ENCODE data around the gene SRRM5.
"Not testable (repeated sequence)": the region's sequence is repeated elsewhere in the genome, so short reads cannot be mapped to it uniquely, and the experiment has no call there.

The SRRM5 gene

DNA sequence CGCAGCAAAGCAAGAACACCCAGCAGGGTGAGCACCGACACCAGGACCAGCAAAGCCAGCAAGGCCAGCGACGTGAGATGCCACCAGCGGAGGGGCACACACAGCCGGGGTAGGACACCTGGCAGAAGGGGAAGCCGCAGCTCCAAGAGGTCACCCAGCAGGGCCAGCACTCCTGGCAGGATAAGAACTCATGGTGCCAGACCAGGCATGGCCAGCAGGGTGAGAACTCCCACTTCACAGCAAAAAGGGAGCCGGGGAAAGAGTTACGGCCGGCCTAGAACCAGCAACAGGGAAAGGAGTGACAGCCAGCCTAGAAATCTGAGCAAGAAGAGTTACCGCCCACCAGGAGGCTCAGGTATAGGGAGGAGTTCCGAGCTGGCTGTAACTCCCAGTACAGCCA, 486 bp downstream of the SRRM5 start:
- in situ Hi-C loops (cut with MboI; ENCODE audit: low sequenced_read_pairs): no loop called here

DNA sequence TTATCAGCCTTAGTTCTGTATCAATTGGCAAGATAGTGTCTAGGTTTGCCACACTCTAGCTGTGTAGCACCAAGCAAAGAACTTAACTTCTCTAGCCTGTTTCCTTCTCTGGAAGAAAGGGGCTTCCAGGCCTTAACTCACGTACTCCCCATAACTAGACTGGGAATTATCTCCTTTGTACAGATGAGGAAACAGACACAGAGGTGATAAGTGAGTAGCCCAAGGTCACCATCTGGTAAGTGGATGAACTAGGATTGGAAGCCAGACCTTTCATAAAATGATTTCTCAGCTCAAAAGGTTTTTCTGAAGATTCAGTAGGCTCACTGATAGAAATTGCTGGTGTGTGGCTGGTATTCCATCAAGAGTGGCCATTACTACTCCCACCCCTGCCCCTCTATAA, 4.4 kb downstream of the SRRM5 start:
- in situ Hi-C loops (cut with MboI; ENCODE audit: low sequenced_read_pairs): no loop called here

DNA sequence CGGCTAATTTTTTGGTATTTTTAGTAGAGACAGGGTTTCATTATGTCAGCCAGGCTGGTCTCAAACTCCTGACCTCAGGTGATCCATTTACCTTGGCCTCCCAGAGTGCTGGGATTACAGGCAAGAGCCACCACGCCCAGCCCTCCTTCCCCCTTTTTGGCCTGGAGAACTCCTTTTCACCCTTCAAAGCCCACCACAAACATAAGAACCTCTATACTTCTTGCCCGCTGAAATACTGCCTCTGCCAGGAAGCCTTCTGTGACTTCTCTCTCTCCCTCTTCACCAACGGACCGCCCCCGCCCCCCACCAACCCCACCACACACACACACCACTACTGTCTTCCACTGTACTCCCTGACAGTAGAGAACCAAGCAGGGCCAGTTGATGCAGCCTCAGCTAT, 5.1 kb downstream of the SRRM5 start:
- in situ Hi-C loops (cut with MboI; ENCODE audit: low sequenced_read_pairs): no loop called here

DNA sequence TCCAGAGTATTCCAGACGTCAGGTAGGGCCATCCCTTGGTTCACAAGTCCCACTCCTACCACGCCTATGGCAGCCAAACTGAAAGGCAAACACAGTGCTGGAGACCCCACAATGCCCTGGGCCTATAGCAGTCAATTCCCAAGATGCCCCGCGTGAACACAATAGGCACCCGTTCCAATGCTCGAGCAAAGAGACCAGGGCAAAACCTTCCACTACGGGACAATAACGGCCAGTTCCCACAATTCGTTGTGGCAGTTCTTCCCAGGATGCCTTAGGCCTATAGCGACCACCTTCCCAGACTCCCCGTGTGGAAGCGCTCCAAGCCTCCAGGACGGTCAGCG, 7.0 kb downstream of the SRRM5 start:
- in situ Hi-C loops (cut with MboI; ENCODE audit: low sequenced_read_pairs): no loop called here

DNA sequence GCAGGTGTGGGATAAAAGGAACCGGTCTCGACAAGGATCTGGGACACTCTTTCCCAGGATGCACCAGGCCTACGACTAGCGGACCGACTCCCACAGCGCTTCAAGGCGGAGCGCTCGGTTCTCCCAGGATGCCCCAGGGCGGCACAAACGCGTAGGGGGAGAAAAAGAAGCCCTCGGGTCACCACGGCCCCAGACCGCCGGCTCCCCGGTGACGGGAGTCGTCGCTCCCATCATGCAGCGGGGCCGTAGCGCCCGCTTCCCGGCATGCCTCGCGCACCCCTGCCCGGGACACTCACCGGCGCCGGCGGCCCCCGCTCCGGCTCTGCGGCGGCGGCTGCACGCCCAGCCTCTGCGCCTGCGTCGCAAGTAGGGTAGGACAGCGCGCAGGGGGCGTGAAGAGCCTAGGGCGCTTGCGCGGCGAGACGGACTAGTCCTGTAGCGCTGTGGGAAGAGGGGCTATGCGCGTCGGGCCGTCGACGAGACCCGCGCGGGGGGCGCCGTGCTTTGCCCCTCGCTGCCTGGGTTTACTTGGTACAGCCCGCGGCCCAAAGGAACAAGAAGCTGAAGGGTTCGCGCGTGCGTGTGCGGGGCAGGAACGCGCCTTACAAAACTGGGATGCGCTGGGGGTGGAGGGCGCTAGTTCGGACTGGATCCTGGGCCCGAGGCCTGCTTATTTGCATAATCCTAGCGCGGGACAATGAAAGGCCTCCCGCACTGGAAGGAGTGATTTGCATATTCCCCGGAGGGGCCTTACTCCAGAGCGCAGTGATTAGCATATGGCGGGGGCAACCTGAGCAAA, 7.6 kb downstream of the SRRM5 start, which contains the start of gene ZNF428:
Gene ZNF428 (minus strand): TSS at position 368 of the 799 bp plus-strand sequence. CDS start 5,325 bp downstream, outside the sequence.
- in situ Hi-C loops (cut with MboI; ENCODE audit: low sequenced_read_pairs): no loop called here

DNA sequence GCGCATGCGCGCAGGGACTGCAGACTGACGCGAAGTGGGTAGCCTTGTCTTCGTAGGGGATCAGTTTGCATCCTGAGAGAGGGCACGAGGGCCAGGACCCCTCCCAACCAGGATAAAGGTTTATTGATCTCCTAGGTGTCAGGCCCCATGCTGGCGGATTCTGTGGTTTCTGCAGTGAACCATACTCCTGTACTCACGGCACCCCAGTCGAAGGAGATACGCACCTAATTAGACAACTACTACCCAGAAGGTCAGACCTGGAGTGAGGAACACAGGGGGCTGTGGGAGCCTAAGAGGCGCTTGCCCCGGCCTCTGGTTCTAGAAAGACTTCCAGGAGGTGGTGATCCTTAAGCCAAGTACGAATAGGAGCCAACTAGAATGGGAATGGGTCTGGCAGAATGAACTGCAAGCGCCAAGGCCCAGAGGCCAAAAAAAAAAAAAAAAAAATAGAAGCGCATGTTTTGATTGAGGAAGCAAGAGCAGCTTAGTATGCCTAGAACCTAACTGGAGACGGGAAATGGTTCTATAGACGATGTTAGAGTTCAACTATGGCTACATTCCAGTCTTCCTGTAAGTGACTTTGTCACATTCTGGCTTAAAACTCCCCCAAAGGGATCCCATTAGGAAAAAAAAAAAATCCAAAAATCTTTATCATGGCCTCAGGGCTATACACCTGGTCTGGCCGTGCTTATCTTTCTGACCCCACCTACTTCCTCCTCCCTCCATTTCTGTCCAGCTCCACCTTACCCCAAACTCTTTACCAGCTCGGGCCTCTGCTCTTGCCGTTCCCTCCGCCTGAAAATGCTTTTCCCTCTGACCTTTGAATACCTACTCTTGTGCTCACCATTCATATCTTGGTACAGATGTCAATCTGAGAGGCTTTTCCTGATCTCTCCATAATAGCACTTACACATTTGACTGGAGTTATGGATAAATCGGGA, 8.4 kb downstream of the SRRM5 start:
- in situ Hi-C loops (cut with MboI; ENCODE audit: low sequenced_read_pairs): no loop called here

DNA sequence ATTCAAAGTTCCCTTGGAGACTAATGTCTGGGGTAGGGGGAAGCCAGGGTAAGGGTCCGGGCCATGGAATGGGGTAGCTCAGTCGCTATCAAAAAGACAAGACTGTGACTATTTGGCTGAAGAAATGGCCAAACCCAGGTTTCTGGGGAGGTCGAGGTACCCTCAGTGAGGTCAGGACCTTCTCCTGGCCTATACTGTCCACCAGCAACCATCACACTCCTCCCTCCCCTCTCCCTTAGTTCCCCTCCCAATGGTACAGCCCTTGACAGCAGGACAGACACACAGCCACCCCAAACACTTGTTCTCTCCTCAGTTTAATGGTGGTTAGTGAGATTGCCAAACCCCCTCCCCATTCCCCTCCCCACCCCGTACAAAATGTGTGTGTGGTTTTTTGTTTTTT, 10.2 kb downstream of the SRRM5 start:
- in situ Hi-C loops (cut with MboI; ENCODE audit: low sequenced_read_pairs): no loop called here

DNA sequence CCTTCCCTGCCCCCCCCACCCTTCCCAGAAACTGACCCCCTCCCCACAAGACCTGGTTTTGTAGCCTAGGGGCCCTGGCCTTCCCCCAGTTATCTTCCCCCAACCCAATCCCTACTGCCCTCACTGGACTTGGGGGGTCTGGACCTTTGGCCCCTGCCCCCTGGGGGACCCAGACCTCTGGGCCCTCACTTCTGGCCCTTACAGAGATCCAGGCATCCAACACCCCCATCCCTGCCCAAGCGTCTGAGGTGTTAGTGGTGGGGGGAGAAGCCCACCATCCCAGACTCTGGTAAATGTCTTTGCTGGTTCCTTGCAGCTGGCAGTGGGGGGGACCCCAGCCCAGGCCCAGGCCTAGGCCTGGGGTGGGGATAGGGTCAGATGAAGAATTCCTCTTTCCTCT, 11.1 kb downstream of the SRRM5 start:
- in situ Hi-C loops (cut with MboI; ENCODE audit: low sequenced_read_pairs): no loop called here

DNA sequence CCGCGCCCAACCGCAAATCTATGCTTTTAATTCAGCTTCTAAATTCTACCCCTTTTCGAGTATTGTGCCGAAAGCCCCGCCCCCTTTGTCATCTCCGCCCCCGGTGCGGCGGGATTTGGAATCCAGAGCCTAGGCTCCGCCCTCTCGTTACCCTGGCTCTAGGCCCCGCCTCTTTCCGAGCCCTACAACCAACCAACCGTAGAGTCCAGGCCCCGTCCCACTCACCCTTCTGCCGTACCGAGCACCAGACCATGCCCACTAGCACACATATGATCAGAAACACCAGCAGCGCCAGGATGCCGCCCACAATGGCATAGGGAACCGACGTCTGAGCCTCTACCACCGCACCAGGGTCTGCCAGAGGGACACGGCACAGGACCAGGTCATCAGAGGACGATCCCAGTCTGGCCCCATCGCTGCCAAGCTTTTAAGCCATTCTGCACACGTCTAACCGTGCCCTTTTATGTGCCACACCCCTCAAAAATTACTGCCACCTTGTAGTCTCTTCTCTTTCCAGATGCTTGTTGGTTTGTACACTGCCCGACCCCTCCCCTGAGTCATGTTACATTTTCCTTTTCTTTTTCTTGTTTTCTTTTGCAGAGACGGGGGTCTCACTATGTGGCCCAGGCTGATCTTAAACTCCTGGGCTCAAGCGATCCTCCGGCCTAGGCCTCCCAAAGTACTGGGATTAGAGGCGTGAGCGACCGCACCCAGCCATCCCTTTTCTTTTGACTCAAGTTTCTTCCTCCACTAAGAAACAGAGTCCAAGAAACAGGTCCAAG, 12.2 kb downstream of the SRRM5 start:
- in situ Hi-C loops (cut with MboI; ENCODE audit: low sequenced_read_pairs): no loop called here

DNA sequence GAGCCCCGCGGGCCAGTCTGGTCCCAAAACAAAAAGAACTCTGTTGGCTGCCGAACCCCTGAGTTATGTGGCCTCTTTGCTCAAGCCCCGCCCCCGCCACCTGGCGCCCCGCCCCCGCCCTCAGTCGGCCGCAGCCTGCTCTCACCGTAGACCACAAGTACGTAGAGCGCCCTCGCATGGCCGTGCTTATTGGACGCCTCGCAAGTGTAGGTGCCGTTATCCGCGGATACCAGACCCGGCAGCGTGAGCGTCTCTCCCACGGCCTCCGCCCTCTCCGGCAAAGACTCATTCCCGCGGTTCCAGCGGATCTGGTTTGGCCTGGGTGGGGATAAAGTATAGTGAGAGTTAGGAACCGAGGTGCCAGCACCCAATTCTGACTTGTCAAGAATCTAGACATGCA, 13.0 kb downstream of the SRRM5 start:
- in situ Hi-C loops (cut with MboI; ENCODE audit: low sequenced_read_pairs): no loop called here

DNA sequence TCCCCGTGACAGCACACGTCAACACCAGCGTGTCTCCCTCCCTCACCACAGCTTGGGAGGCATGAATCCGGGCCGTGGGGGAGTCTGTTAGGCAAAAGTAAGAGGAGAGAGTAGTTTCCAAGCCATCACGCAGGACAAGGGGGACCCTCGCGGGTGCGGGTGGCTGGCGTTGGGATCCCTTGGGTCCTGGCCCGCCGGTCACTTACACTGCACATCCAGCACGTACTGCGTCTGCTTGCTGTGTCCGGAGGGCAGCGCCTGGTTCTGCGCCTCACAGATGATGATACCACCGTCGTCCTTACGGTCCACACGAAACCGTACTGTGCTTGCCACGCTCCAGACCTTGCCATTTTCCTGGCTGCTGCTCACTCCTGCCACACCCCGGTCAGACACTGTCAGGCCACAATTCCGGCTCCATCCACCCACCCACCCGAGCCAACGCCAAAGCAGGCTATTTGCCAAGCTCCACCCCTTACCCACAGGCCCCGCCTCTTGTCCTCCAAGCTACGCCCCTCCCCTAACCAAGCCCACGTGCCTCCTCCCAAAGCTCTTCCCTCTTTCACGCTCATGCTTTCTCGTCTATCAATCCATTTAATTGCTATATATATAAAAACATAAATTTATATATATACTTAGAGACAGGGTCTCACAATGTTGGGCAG, 14.2 kb downstream of the SRRM5 start:
- in situ Hi-C loops (cut with MboI; ENCODE audit: low sequenced_read_pairs): no loop called here

DNA sequence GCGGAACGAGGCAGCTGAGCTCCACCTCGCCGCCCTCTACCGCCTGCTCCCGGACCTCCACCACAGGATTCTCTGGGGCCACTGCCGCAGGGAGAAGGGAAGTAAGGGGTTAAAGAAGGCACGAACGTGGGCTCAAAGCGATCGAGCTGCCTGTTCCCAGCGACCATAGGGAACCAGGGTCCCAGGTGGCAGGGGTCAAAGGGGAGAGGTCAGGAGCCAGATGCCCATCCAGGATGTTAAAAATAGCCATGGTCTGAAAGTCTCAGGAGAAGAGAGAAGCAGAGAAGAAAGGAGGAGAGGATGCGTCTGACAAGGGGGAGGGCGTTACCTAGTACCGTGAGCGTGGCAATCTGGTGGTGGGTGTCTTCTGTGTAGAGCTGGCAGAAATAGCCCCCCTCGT, 14.9 kb downstream of the SRRM5 start:
- in situ Hi-C loops (cut with MboI; ENCODE audit: low sequenced_read_pairs): no loop called here

DNA sequence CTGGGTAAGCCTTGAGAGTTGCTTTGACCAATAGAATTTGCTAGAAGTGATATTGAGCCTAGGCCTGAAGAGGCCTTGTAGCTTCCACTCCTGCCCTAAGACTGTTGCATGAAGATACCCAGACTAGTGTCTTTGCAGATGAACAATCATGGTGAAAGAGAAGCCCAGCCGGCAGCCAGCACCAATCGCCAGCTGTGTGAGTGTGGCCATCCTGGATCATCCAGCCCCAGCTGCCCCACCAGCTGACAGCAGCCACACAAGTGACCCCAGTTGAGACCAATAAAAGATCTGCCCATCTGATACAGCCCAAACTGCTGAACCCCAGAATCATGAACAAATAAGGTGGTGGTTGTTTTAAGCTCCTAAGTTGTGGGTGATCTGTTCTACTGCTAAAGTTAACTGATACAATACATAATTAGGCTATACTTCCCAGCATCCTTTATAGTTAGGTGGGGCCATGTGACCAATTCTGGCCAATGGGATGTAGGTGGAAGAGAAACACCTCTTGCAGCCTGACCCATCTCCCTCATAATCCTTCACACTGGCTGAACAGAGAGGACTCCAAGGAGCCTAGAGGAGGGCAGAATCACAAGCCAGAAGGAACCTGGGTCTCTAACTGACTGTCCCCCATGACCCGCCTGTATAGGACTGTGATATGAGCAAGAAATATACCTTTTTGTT, 16.9 kb downstream of the SRRM5 start:
- in situ Hi-C loops (cut with MboI; ENCODE audit: low sequenced_read_pairs): no loop called here

DNA sequence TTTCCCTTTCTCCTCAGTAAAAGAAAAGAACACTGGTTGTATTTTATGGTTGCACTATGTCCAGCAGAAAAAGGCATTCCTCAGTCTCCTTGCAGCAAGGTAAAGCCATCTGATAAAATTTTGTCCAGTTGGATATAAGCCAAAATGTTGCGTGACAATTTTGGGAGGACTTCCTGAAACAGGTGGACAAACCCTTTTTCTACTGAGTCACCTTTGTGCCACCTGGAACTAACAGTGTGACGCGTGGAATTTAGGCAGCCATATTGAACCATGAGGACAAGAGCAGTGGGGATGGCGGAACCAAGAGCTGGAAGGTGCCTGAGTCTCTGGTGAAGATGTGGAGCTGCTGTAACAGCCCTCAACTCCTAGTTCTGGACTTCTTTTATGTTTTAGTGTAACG, 19.6 kb downstream of the SRRM5 start:
- in situ Hi-C loops (cut with MboI; ENCODE audit: low sequenced_read_pairs): no loop called here

DNA sequence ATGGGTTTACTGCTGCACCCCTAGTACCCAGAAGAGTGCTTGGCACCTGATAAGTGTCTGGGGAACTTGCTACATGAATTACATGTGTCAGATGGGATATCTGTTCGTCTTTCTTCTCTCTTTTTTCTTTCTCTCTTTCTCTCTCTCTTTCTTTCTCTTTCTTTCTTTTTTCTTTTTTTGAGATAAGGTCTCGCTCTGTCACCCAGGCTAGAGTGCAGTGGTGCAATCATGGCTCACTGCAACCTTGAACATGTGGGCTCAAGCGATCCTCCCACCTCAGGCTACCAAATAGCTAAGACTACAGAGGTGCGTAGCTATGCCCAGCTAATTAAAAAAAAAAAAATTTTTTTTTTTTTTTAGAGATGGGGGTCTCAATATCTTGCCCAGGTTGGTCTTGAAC, 21.6 kb downstream of the SRRM5 start:
- in situ Hi-C loops (cut with MboI; ENCODE audit: low sequenced_read_pairs): no loop called here

DNA sequence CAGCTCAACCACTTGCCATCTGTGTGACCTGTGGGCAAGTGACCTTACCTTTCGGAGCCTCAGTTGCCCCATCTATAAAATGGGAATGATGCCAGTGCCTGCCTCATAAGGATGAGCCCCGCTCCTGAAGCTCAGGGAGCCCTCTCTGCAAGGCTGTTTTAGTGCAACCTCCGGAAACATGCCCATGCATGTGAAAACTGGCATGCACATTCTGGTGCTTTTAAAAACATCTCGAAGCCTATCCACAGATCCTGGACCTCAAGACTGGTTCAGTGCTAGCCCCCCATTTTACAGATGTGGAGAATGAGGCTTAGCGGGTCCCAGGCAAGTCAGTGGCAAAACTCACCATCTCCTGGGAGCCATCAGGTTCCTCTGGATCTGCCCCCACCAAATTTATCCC, 22.2 kb downstream of the SRRM5 start:
- in situ Hi-C loops (cut with MboI; ENCODE audit: low sequenced_read_pairs): no loop called here

DNA sequence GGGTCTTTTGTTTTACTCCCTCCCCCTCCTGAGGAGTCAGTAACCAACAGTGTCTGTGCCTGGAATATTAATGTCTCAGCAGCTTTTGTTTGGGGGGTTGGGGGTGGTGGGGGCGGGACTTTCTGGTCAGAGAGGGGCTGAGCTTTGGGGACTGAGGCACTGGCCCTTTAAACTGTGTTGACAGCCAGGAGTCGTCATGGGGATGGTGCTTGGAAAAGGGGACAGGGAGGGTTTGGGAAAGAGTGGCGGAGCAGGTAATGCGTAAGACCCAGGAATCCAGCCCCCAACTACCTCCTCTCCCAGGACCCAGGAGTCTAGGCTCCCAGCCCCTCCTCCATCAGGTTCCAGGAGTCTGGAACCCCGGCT, 22.6 kb downstream of the SRRM5 start:
- in situ Hi-C loops (cut with MboI; ENCODE audit: low sequenced_read_pairs): no loop called here

DNA sequence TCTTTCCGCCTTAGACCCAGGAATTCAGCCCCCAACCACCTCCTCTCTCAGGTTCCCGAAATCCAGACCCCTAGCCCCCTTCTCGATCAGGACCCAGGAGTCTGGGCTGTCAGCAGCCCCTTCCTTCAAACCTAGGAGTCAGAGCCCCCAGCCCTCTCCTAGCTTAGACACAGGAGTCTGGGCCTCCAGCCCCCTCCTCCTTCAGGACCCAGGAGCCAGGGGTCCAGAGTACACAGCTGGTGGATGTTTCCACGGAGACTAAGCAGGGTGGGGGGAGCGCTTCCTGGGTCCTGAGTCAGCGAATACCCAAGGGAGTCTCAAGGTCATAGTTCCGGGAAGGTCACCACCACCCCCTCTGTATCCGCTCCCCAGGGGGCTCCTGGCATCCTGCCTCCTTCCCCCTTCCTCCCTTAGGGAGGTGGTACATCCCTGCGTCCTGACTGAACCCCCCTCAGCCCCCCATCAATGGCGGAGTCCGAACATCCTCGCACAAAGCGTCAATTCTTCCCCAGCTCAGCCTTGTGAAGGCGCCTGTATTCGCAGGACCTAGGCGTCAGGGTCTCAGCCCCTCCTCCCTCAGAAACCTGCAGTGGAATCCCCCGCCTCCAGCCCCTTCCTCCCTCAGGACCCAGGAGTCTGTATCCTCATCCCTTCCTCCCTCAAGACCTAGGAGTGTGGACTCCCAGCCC, 23.1 kb downstream of the SRRM5 start:
- in situ Hi-C loops (cut with MboI; ENCODE audit: low sequenced_read_pairs): no loop called here

DNA sequence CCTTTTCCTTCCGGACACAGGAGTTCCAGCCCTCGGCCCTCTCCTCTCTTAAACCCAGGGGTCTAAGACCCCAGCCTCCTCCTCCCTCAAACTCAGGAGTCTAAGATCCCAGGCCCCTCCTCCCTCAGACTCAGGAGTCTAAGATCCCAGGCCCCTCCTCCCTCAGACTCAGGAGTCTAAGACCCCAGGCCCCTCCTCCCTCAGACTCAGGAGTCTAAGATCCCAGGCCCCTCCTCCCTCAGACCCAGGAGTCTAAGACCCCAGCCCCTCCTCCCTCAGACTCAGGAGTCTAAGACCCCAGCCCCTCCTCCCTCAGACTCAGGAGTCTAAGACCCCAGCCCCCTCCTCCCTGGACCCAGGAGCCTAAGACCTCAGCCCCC, 23.7 kb downstream of the SRRM5 start:
- in situ Hi-C loops (cut with MboI; ENCODE audit: low sequenced_read_pairs): not testable (repeated sequence)
